Neural progenitor cell (in vitro differentiated cells): ENCODE results near the gene TNFSF11. TPM values are rescaled to one million over a fixed set of nuclear protein-coding genes. Genes with fewer than 3 reads are reported as not detected.

Source experiments
- DNase-seq: peaks from one replicate; pipeline ENCODE4 v3.0.0-alpha.2; 2016; ENCODE audit warnings: low spot score
- H2AFZ ChIP-seq: fragments of 200-600 bp; sonication (generic); replicated peaks from 2 replicates; pipeline ENCODE4 v1.6.1; 2016; ENCODE audit warnings: antibody characterized with exemption
- H3F3A ChIP-seq: fragments of 200-600 bp; sonication (generic); 2 replicates; pipeline ENCODE4 v1.6.1; 2016; ENCODE audit warnings: antibody characterized with exemption, low read depth
- H3K27ac ChIP-seq: fragments of 200-600 bp; sonication (generic); 2 replicates; pipeline ENCODE4 v1.5.1; 2016; ENCODE audit warnings: mild to moderate bottlenecking
- H3K27me3 ChIP-seq: fragments of 200-600 bp; sonication (generic); 2 replicates; pipeline ENCODE4 v1.6.1; 2016; ENCODE audit warnings: mild to moderate bottlenecking, moderate library complexity
- H3K36me3 ChIP-seq: fragments of 200-600 bp; sonication (generic); 2 replicates; pipeline ENCODE4 v1.5.1; 2016
- H3K4me1 ChIP-seq: fragments of 200-600 bp; sonication (generic); 2 replicates; pipeline ENCODE4 v1.6.1; 2016; ENCODE audit warnings: mixed run types
- H3K4me2 ChIP-seq: fragments of 200-600 bp; sonication (generic); 2 replicates; pipeline ENCODE4 v1.6.1; 2016
- H3K4me3 ChIP-seq: fragments of 200-600 bp; sonication (generic); 2 replicates; pipeline ENCODE4 v1.5.1; 2016
- H3K79me2 ChIP-seq: fragments of 200-600 bp; sonication (generic); 2 replicates; pipeline ENCODE4 v1.6.1; 2016; ENCODE audit warnings: low read depth
- H3K9ac ChIP-seq: fragments of 200-600 bp; sonication (generic); 2 replicates; pipeline ENCODE4 v1.6.1; 2016
- H3K9me3 ChIP-seq: fragments of 200-600 bp; sonication (generic); 2 replicates; pipeline ENCODE4 v1.5.1; 2016; ENCODE audit warnings: low read depth
- H4K20me1 ChIP-seq: fragments of 200-600 bp; sonication (generic); 2 replicates; pipeline ENCODE4 v1.6.1; 2016; ENCODE audit warnings: low read depth
- H3K27ac Mint-ChIP-seq: 3 replicates; pipeline ENCODE4 v1.8.0; 2021; ENCODE audit warnings: mixed read lengths
- H3K27me3 Mint-ChIP-seq: 2 replicates; pipeline ENCODE4 v1.8.0; 2022; ENCODE audit warnings: low read depth, mild to moderate bottlenecking, inconsistent platforms, moderate library complexity, mixed read lengths; ENCODE audit not compliant: insufficient read depth
- H3K36me3 Mint-ChIP-seq: 3 replicates; pipeline ENCODE4 v1.8.0; 2021; ENCODE audit warnings: mixed read lengths
- H3K4me1 Mint-ChIP-seq: 3 replicates; pipeline ENCODE4 v1.8.0; 2021; ENCODE audit warnings: mixed read lengths
- H3K4me3 Mint-ChIP-seq: 3 replicates; pipeline ENCODE4 v1.8.0; 2021; ENCODE audit warnings: mild to moderate bottlenecking, moderate library complexity, mixed read lengths
- H3K9me3 Mint-ChIP-seq: 3 replicates; pipeline ENCODE4 v1.8.0; 2020; ENCODE audit warnings: mixed read lengths
- CTCF ChIP-seq: fragments of 200-600 bp; sonication (generic); IDR thresholded peaks from 2 replicates; pipeline ENCODE4 v1.5.1; 2017; ENCODE audit warnings: antibody characterized with exemption, mild to moderate bottlenecking
- EZH2 ChIP-seq: fragments of 200-600 bp; sonication (generic); IDR thresholded peaks from 2 replicates; pipeline ENCODE4 v1.6.1; 2017; ENCODE audit warnings: antibody characterized with exemption, mild to moderate bottlenecking, moderate library complexity
- EZH2phosphoT487 ChIP-seq: fragments of 200-600 bp; sonication (generic); IDR thresholded peaks from 2 replicates; pipeline ENCODE4 v1.6.1; 2017; ENCODE audit warnings: antibody characterized with exemption
- total RNA-seq: library from RNA; depleted of rRNA; stranded (reverse); fragments of >200 nt; gene quantifications from 2 replicates; pipeline ENCODE4 v1.2.3, GENCODE V29; 2015; ENCODE audit warnings: low replicate concordance

The TNFSF11 gene
- total RNA-seq, 1 donor from 2014 or later: 0.21 TPM

- Mint-ChIP-seq H3K36me3 (no peaks in the 10 kb centered on the region), H3K27ac (no peak overlapping the region), H3K4me1 (peaks cover 17% of the 10 kb centered on the region), H3K27me3 (peaks cover 9% of the 10 kb centered on the region), H3K4me3 (no peak overlapping the region), H3K9me3 (no peaks in the 10 kb centered on the region)
- TF ChIP-seq CTCF: no peak
- TF ChIP-seq EZH2phosphoT487: no peak
- TF ChIP-seq EZH2: no peak
- no peaks in the 10 kb centered on the region for H3K79me2 ChIP-seq
- H4K20me1 ChIP-seq: no peaks in the 10 kb centered on the region
- H3K9ac ChIP-seq: no peak overlapping the region
- H3K4me3 ChIP-seq: no peak overlapping the region
- no peak overlapping the region for H3K27ac ChIP-seq
- H3K27me3 ChIP-seq: no peaks in the 10 kb centered on the region
- peaks cover 22% of the 10 kb centered on the region for H3K4me1 ChIP-seq
- no peak for DNase-seq
- no peaks in the 10 kb centered on the region for H3K36me3 ChIP-seq
- H3K9me3 ChIP-seq: no peaks in the 10 kb centered on the region
- peak overlapping the region; percentile 7 for H2AFZ ChIP-seq
- H3K4me2 ChIP-seq: no peak overlapping the region
- peaks cover 10% of the 10 kb centered on the region for H3F3A ChIP-seq
Measured at GRCh38 chr13:42595253-42595571, 21.3 kb downstream of the TNFSF11 start.

- H3K36me3 ChIP-seq: no peaks in the 10 kb centered on the region
- no peak for DNase-seq
- H4K20me1 ChIP-seq: no peaks in the 10 kb centered on the region
- H3K9me3 Mint-ChIP-seq: no peaks in the 10 kb centered on the region
- no peak overlapping the region for H3K4me3 ChIP-seq
- H3K27ac Mint-ChIP-seq: no peak overlapping the region
- H3K4me1 Mint-ChIP-seq: peaks cover 13% of the 10 kb centered on the region
- no peak overlapping the region for H3K4me3 Mint-ChIP-seq
- TF ChIP-seq EZH2phosphoT487 (no peak), CTCF (no peak), EZH2 (no peak)
- no peaks in the 10 kb centered on the region for H3K36me3 Mint-ChIP-seq
- peaks cover 10% of the 10 kb centered on the region for H3F3A ChIP-seq
- peaks cover 7% of the 10 kb centered on the region for H3K27me3 Mint-ChIP-seq
- H3K79me2 ChIP-seq: no peaks in the 10 kb centered on the region
- H3K9ac ChIP-seq: no peak overlapping the region
- H3K4me1 ChIP-seq: peaks cover 22% of the 10 kb centered on the region
- H3K4me2 ChIP-seq: no peak overlapping the region
- no peaks in the 10 kb centered on the region for H3K27me3 ChIP-seq
- no peaks in the 10 kb centered on the region for H3K9me3 ChIP-seq
- H2AFZ ChIP-seq: no peak overlapping the region
- H3K27ac ChIP-seq: no peak overlapping the region
Measured at GRCh38 chr13:42597505-42597904, 23.6 kb downstream of the TNFSF11 start.

GRCh38 chr13:42600943-42601342 lies 27.0 kb downstream of the TNFSF11 start:
- Mint-ChIP-seq H3K9me3 (no peaks in the 10 kb centered on the region), H3K27me3 (peaks cover 2% of the 10 kb centered on the region)
- no peak overlapping the region for H2AFZ ChIP-seq

More at GRCh38 chr13:42600943-42601342, 27.0 kb downstream of the TNFSF11 start:
- H3K9ac ChIP-seq: no peak overlapping the region
- H3K4me2 ChIP-seq: no peak overlapping the region
- no peak overlapping the region for H3K4me3 ChIP-seq
- TF ChIP-seq CTCF (no peak), EZH2 (no peak), EZH2phosphoT487 (no peak)
- no peak overlapping the region for H3K27ac ChIP-seq
- no peaks in the 10 kb centered on the region for H3K36me3 ChIP-seq
- no peak overlapping the region for H3K27ac Mint-ChIP-seq
- no peaks in the 10 kb centered on the region for H3F3A ChIP-seq
- H4K20me1 ChIP-seq: no peaks in the 10 kb centered on the region
- H3K27me3 ChIP-seq: no peaks in the 10 kb centered on the region
- H3K4me3 Mint-ChIP-seq: no peak overlapping the region
- no peaks in the 10 kb centered on the region for H3K4me1 ChIP-seq
- no peaks in the 10 kb centered on the region for H3K36me3 Mint-ChIP-seq
- no peak for DNase-seq
- no peaks in the 10 kb centered on the region for H3K79me2 ChIP-seq
- no peaks in the 10 kb centered on the region for H3K9me3 ChIP-seq
- H3K4me1 Mint-ChIP-seq: no peaks in the 10 kb centered on the region
